ENCODE results near the gene TPST2. TPM values are rescaled to one million over a fixed set of nuclear protein-coding genes. Genes with fewer than 3 reads are reported as not detected.

Gene TPST2
- total RNA-seq, 1 donor from 2014 or later, result 11.0 TPM

DNA sequence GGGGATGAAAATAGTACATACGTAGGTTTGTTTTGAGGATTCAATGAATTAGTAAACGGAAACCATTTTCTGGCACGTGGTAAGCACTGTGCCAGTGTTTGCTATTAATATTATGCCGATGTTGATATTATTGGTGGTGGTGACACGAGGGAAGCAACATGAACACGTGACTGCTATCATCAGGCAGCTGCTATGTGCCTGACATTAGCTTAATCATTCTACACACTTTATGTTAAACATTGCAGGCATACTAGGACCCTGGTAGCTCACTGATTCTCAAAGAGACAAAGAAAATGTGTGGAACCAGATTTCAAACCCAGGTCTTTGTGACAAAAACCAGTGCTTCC is 105.6 kb downstream of the TPST2 start:
- ChIA-PET POLR2A (interaction anchor here (0.7 to 4.0 kb wide), 13 partner anchors 10 to 1435 kb away, joined by 3 to 37 read pairs (median 6); partner anchors contain the start of genes PITPNB and TFIP11), CTCF (interaction anchor here (0.9 to 2.3 kb wide), 2 partner anchors 19 to 54 kb away, joined by 3 to 9 read pairs; no protein-coding TSS in a partner anchor)
- ATAC-seq (ENCODE audit: low read depth) (no peak), DNase-seq (no peak)
- Mint-ChIP-seq H3K4me1 (peaks cover 61% of the 10 kb centered on the region), H3K27me3 (no peaks in the 10 kb centered on the region), H3K9me3 (no peaks in the 10 kb centered on the region), H3K36me3 (ENCODE audit: low read depth) (peaks cover 37% of the 10 kb centered on the region), H3K27ac (peak overlapping the region; percentile 94), H3K4me3 (peak overlapping the region; percentile 91)
- intact Hi-C loops (cut with micrococcal nuclease), result loop anchor here (5.0 kb wide), 2 partner anchors 103 to 1318 kb away; partner anchors contain the start of gene MN1
- TF ChIP-seq, protein P1, sequence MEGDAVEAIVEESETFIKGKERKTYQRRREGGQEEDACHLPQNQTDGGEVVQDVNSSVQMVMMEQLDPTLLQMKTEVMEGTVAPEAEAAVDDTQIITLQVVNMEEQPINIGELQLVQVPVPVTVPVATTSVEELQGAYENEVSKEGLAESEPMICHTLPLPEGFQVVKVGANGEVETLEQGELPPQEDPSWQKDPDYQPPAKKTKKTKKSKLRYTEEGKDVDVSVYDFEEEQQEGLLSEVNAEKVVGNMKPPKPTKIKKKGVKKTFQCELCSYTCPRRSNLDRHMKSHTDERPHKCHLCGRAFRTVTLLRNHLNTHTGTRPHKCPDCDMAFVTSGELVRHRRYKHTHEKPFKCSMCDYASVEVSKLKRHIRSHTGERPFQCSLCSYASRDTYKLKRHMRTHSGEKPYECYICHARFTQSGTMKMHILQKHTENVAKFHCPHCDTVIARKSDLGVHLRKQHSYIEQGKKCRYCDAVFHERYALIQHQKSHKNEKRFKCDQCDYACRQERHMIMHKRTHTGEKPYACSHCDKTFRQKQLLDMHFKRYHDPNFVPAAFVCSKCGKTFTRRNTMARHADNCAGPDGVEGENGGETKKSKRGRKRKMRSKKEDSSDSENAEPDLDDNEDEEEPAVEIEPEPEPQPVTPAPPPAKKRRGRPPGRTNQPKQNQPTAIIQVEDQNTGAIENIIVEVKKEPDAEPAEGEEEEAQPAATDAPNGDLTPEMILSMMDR (IDR thresholded peaks at IDR 0.05), result no peak

DNA sequence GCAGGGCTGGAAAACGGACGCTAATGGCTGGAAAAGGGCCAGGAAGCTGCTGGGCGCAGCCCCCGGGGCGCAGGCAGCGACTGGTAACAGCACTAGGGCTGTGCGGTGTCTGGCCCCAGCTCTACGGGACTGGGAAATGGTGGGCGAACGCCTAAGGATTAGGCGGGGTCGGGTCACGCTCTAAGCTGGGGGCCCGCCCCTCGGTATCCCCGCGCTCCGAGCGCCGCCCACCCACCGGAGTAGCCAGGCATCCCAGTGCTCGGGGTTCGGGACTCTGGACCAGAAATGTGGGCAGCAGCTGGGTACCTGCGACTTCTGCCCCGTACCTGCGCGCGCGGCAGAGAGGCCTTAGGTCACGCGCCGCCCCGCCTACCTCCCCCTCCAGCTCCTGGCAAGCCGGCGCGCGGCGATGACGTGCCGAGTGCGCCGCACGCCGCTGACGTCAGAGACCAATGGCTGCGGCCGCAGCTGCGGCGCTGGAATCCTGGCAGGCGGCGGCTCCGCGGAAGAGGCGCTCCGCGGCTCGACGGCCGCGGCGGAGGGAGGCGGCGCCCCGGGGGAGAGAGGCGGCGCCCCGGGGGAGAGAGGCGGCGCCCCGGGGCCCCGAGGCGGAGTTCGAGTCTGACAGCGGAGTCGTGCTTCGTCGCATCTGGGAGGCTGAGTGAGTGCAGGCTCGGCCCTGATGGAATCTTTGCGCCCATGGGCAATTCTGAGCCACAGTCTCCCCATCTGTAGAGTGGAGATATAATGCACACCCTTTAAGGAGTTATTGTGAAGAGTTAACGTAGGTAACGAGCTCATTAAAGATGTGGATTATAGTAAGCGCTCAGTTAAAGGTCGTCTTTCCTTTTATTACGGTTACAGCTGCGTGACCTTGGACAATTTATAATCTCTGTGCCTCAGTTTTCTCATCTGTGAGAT is 106.2 kb downstream of the TPST2 start, which contains the start of the genes HPS4 and SRRD:
Gene HPS4, minus strand, starts transcription at position 345 of the 921 bp plus-strand sequence. CDS start 2,021 bp downstream, outside the sequence.
Gene SRRD, plus strand, starts transcription at position 439 of the 921 bp plus-strand sequence. Its CDS starts 14 bp downstream, at position 453.
- Mint-ChIP-seq H3K36me3 (ENCODE audit: low read depth) (peaks cover 34% of the 10 kb centered on the region), H3K27ac (peak within 1 kb of the TSS; percentile 94), H3K4me1 (peaks cover 67% of the 10 kb centered on the region), H3K4me3 (peak within 1 kb of the TSS; percentile 91), H3K9me3 (no peaks in the 10 kb centered on the region), H3K27me3 (no peaks in the 10 kb centered on the region)
- DNase-seq (peak; percentile 98), ATAC-seq (ENCODE audit: low read depth) (peak; percentile 80)
- POLR2A ChIA-PET, result interaction anchor here (0.6 to 4.0 kb wide), 24 partner anchors 10 to 1928 kb away, joined by 3 to 37 read pairs (median 5); partner anchors contain the start of genes PITPNB, SNRPD3 and TFIP11
- TF ChIP-seq, protein P1 (IDR thresholded peaks at IDR 0.05), result no peak
- CTCF ChIA-PET, result interaction anchor here (0.9 to 2.3 kb wide), 4 partner anchors 19 to 184 kb away, joined by 3 to 9 read pairs (median 4); no protein-coding TSS in a partner anchor
- intact Hi-C loops (cut with micrococcal nuclease), result loop anchor here (1.0 to 5.0 kb wide), 4 partner anchors 29 to 1319 kb away; partner anchors contain the start of genes ASPHD2, MN1 and TFIP11

DNA sequence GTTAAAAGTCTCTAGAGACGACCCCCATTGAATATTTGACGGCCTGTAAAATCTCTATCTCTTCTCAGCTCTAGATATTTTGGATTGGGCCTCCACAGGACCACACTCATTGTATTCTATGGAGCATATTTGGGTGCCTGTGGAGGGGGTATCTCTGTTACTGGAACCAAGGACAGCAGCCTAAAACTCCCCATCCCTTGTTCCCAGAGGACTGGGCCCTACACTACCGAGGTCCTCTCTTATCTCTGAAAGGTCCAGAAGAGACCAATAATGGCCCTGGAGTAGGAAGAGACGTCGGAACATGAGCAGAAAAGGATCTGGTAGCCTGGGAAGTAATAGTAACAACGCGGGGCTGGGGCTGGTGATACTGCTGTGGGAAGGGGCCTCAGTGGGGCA is 106.9 kb downstream of the TPST2 start:
- CTCF ChIA-PET, result interaction anchor here (1.1 to 2.3 kb wide), 3 partner anchors 20 to 184 kb away, joined by 3 to 9 read pairs (median 4); no protein-coding TSS in a partner anchor
- ATAC-seq (ENCODE audit: low read depth), result no peak
- Mint-ChIP-seq H3K4me3 (peak overlapping the region; percentile 91), H3K36me3 (ENCODE audit: low read depth) (peaks cover 28% of the 10 kb centered on the region), H3K27me3 (no peaks in the 10 kb centered on the region), H3K4me1 (peaks cover 70% of the 10 kb centered on the region), H3K9me3 (no peaks in the 10 kb centered on the region), H3K27ac (peak overlapping the region; percentile 94)
- intact Hi-C loops (cut with micrococcal nuclease), result loop anchor here (1.0 to 5.0 kb wide), 4 partner anchors 29 to 1319 kb away; partner anchors contain the start of genes ASPHD2, MN1 and TFIP11
- POLR2A ChIA-PET, result interaction anchor here (0.7 to 4.0 kb wide), 21 partner anchors 11 to 1927 kb away, joined by 3 to 37 read pairs (median 5); partner anchors contain the start of genes GRK3, PITPNB, SNRPD3 and TFIP11
- DNase-seq, result no peak
- TF ChIP-seq, protein P1 (IDR thresholded peaks at IDR 0.05), result no peak

DNA sequence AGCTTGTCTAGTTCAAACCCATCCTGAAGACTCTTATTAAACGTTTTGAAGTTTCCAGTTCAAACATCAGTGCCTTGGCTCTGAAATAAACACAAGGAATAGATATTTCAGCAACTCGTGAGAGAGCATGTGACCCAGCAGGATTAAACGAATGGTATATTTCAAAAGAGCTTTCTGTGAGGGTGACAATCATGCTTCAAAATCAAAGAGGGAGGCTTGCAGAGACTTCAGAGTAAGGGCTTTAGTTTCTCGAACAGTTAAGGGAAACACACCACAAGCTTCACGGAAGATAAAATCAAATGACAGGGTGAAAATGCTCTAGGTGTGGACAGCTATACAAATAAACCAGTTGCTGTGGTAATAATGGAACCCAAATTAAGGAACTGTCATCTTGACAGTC is 107.8 kb downstream of the TPST2 start:
- TF ChIP-seq, protein P1 (IDR thresholded peaks at IDR 0.05), result no peak
- H3K9me3 Mint-ChIP-seq, result no peaks in the 10 kb centered on the region
- peak overlapping the region; percentile 94 for H3K27ac Mint-ChIP-seq
- peaks cover 77% of the 10 kb centered on the region for H3K4me1 Mint-ChIP-seq
- intact Hi-C loops (cut with micrococcal nuclease), result loop anchor here (5.0 kb wide), 2 partner anchors 105 to 1320 kb away; partner anchors contain the start of gene MN1
- H3K4me3 Mint-ChIP-seq, result peak overlapping the region; percentile 91
- no peak for ATAC-seq (ENCODE audit: low read depth)
- peaks cover 29% of the 10 kb centered on the region for H3K36me3 Mint-ChIP-seq (ENCODE audit: low read depth)
- ChIA-PET POLR2A (interaction anchor here (0.7 to 4.0 kb wide), 8 partner anchors 26 to 918 kb away, joined by 3 to 32 read pairs (median 4); partner anchors contain the start of genes GRK3 and TFIP11), CTCF (interaction anchor here (1.3 kb wide), 1 partner anchor 8 kb away, joined by 3 read pairs; no protein-coding TSS in a partner anchor)
- no peaks in the 10 kb centered on the region for H3K27me3 Mint-ChIP-seq
- no peak for DNase-seq
